Astrocyte of the cerebellum (primary cell): ENCODE data around the gene CRELD2.

ENCODE experiments used
- DNase-seq: peaks from one replicate; pipeline ENCODE4 v3.0.0-alpha.2; 2011; ENCODE audit warnings: low read depth
- H3K4me3 ChIP-seq: 2 replicates; pipeline ENCODE4 v1.5.1; 2011; ENCODE audit warnings: mild to moderate bottlenecking, low read depth, low read length, moderate library complexity
- in situ Hi-C: cut with HindIII; loops from 2 replicates; pipeline ENCODE4 v1.10.0; 2017; ENCODE audit warnings: low sequenced_read_pairs
- TF ChIP-seq, protein P1 (sequence below): IDR thresholded peaks from 2 replicates; pipeline ENCODE4 v1.5.1; 2012; ENCODE audit warnings: low read length, low read depth, moderate library complexity, mild to moderate bottlenecking; ENCODE audit errors: missing control alignments

CRELD2 gene, protein sequence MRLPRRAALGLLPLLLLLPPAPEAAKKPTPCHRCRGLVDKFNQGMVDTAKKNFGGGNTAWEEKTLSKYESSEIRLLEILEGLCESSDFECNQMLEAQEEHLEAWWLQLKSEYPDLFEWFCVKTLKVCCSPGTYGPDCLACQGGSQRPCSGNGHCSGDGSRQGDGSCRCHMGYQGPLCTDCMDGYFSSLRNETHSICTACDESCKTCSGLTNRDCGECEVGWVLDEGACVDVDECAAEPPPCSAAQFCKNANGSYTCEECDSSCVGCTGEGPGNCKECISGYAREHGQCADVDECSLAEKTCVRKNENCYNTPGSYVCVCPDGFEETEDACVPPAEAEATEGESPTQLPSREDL

DNA sequence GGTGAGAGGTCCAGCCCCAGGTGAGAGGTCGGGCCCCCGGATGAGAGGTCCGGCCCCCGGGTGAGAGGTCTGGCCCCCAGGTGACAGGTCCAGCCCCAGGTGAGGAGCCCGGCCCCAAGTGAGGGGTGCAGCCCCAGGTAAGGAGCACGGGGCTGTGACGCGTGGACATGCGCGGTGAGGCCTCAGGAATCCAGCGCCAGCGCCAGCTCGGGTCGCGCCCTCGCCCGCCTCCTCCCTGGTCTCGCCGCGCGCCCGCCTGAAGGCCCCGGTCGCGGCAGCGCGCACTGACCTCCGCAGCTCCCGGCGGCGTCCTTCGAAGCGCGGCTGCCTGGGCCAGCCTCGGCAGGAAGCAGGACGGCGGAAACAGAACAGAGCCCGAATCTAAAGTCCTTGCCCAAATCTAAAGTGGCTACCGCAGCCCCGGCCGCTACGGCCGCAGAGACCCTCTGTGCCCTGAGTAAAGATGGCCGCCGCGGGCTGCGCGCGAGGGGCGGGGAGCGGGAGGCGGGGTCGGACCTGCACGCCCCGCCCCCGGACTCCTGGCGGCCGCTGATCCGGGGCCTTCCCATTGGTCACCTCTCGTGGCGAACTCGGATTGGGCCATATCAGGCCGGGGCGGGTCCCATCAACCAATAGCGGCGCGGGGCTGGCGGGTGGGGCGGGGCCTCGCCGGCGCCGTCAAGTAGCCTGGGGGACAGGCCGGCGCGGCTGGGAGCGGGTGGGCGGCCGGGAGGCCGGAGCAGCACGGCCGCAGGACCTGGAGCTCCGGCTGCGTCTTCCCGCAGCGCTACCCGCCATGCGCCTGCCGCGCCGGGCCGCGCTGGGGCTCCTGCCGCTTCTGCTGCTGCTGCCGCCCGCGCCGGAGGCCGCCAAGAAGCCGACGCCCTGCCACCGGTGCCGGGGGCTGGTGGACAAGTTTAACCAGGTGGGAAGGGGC is at the start of gene CRELD2, which contains the start of gene ALG12:
Gene CRELD2 (plus strand): TSS at position 661 of the 937 bp plus-strand sequence. CDS start 136 bp downstream, at position 797.
Gene ALG12 (minus strand): TSS at position 465 of the 937 bp plus-strand sequence. CDS start 4,673 bp downstream, outside the sequence.
- in situ Hi-C loops = loop anchor here (5.0 to 25.0 kb wide), 2 partner anchors 46 to 131 kb away; no protein-coding TSS in a partner anchor
- peak within 1 kb of the TSS; percentile 86 for H3K4me3 ChIP-seq
- TF ChIP-seq, protein P1, sequence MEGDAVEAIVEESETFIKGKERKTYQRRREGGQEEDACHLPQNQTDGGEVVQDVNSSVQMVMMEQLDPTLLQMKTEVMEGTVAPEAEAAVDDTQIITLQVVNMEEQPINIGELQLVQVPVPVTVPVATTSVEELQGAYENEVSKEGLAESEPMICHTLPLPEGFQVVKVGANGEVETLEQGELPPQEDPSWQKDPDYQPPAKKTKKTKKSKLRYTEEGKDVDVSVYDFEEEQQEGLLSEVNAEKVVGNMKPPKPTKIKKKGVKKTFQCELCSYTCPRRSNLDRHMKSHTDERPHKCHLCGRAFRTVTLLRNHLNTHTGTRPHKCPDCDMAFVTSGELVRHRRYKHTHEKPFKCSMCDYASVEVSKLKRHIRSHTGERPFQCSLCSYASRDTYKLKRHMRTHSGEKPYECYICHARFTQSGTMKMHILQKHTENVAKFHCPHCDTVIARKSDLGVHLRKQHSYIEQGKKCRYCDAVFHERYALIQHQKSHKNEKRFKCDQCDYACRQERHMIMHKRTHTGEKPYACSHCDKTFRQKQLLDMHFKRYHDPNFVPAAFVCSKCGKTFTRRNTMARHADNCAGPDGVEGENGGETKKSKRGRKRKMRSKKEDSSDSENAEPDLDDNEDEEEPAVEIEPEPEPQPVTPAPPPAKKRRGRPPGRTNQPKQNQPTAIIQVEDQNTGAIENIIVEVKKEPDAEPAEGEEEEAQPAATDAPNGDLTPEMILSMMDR = no peak
- DNase-seq = peak; percentile 90

DNA sequence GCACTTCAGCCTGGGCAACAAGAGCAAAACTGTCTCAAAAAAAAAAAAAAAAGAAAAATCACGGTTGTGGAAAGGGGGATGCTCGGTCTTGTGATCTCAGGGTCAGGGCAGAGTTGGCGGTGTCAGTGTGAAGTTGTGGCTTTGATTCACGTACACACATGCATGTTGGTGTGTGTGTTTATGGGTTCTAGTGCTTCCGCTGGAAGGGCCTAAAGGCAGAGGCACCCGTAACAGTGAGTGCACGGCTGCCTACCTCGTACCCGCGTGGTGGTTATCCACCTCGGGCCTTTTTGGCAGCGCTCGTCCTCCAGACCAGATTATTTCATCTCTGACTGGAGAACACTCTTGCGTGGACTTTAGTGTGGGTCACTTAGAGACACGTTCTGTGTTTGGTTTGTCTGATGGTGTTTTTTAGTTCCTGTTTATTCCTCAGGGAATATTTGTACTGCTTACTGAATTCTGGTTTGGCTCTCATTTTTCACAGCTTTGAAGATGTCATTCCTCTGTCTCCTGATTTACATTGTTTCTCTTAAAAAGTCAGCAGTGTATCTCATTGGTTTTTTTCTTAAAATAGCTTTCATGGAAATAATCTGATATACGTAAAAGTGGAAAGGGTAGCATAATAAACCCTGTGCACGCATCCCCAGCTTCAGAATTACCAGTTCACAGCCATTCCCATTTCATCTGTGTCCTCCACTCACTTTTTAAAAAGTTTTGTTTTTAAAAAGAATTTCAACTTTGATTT is 49.2 kb upstream of the CRELD2 start:
- no peak overlapping the region for H3K4me3 ChIP-seq
- TF ChIP-seq, protein P1 = no peak
- no peak for DNase-seq
- in situ Hi-C loops = no loop called here

DNA sequence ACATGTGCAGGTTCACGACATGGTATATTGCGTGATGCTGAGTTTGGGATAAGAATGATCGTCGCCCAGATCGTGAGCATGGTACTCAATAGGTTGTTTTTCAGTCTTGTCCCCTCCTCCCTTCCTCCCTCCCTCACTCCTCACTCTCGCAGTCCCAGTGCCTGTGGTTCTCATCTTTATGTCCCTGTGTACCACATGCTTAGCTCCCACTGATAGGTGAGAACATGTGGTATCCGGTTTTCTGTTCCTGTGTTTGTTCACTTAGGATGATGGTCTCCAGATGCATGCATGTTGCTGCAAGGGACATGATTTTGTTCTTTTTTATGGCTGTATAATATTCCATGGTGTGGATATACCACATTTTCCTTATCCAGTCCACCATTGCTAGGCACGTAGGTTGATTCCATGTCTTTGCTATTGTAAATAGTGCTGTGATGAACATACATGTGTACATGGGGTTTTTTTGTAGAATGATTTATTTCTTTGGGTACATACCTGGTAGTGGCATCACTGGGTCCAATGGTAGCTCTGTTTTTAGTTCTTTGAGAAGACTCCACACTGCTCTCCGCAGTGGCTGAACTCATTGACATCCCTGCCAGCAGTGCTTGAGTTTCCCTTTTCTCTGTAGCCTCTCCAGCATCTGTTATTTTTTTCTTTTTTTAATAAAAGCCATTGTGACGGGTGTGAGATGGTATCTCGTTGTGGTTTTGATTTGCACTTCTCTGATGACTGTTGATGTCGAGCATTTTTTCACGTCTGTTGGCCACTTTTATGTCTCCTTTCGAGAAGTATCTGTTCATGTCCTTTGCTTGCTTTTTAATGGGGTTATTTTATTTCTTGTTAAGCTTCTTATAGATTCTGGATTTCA is 48.4 kb upstream of the CRELD2 start:
- TF ChIP-seq, protein P1 = no peak
- DNase-seq = no peak
- in situ Hi-C loops = loop anchor here (5.0 kb wide), 1 partner anchor 47 kb away; the partner anchor contains the start of genes ALG12 and CRELD2
- H3K4me3 ChIP-seq = no peak overlapping the region

DNA sequence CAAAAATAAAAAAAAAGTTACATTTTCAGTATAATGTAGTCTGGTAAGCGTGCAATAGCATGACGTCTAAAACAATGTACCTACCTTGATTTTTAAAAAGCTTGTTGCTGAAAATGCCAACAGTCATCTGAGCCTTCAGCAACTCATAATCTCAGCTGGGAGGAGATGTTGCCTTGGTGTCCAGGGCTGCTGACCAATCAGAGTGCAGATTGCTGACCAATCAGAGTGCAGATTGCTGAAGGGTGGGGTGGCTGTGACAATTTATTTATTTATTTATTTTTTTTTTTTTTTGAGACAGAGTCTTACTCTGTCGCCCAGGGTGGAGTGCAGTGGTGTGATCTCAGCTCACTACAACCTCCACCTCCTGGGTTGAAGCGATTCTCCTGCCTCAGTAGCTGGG is 47.0 kb upstream of the CRELD2 start:
- no peak overlapping the region for H3K4me3 ChIP-seq
- in situ Hi-C loops = loop anchor here (5.0 kb wide), 1 partner anchor 46 kb away; the partner anchor contains the start of genes ALG12 and CRELD2
- no peak for DNase-seq
- TF ChIP-seq, protein P1 = no peak

DNA sequence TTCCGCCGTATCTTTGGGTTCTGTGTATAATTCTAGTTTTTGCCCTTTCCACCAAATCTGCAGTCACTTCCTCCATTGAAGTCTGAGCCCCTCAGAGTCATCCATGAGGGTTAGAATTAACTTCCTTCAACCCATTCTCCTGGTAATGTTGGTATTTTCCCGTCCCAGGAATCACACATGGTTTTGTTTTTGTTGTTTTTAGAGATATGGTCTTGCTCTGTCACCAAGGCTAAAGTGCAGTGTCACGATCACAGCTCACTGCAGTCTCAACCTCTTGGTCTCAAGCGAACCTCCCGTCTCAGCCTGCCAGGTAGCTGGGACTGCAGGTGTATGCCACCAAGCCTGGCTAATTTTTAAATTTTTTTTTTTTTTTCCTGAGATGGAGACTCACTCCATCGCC is 46.1 kb upstream of the CRELD2 start:
- H3K4me3 ChIP-seq = no peak overlapping the region
- TF ChIP-seq, protein P1 = no peak
- in situ Hi-C loops = loop anchor here (5.0 kb wide), 1 partner anchor 45 kb away; the partner anchor contains the start of genes ALG12 and CRELD2
- DNase-seq = no peak
